Activated T-cell treated with anti-CD3 and anti-CD28 coated beads for 48 hours (primary cell): ENCODE results near the gene ITPR3.

ENCODE experiments used
- DNase-seq: peaks from one replicate; pipeline ENCODE4 v3.0.0-alpha.2; 2020; ENCODE audit warnings: low read depth

Gene ITPR3

DNA sequence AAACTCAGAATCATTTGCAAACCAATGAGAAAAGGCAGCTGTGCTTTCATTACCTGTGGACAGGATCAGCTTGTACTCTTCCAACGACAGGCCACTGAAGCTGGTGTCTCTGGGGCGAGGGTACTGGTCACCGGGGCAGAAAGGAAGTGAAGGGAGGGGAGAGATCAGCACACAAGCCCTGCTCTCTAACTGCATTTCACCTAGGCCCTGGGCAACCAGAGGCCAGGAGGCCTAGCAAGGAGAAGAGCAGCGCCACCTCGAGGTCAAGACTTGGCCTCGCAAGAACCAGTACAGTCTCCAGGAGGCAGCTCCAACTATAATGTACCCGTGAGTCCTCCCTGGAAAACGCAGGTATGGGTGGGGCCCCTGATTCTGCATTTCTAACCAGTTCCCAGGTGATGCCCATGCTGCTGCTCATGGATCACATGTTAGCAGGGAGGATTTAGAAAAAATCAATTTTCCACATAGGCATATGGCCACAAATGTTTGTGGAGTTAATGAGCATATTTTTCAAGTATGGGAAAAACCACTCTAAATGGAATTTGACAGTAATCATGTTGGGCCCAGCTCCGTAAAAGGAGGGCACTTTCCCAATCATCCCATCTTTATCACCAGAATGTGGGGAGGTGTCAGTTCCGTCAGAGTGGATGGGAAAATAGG is 79.4 kb downstream of the ITPR3 start:
- peak; percentile 70 for DNase-seq

DNA sequence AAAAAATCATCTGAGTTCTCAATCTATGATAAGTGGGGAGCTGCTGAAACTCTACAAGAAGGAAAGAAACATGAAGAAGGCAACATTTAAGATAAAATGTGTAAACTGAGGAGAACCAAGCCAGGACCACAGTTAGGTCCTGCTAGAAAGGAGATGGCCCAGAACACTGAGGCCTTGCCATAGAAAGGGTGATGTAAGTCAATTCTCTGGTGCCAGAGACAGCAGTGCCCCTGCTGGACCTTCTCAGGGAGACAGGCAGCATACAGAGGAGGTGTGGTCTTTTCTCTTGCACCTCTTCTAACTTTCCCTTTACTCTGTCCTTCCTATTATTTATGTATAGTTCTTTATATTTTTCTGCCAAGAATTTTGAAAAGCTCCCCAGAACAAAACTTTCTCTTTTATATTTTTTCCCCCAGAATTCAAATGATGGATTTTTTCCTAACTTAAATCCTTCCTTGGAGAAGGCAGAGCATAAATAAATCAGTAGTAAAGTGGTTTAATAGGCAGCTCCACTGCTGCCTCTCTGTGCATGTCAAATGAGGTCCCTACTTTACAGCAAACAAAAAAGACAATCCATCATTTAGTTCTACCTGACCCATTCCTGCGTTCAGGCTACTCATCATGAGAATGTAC is 81.3 kb downstream of the ITPR3 start:
- DNase-seq: no peak

GRCh38 chr6:33704215-33705066 is 83.3 kb downstream of the ITPR3 start:
- no peak for DNase-seq

GRCh38 chr6:33705268-33705885 is 84.3 kb downstream of the ITPR3 start:
- DNase-seq: no peak

DNA sequence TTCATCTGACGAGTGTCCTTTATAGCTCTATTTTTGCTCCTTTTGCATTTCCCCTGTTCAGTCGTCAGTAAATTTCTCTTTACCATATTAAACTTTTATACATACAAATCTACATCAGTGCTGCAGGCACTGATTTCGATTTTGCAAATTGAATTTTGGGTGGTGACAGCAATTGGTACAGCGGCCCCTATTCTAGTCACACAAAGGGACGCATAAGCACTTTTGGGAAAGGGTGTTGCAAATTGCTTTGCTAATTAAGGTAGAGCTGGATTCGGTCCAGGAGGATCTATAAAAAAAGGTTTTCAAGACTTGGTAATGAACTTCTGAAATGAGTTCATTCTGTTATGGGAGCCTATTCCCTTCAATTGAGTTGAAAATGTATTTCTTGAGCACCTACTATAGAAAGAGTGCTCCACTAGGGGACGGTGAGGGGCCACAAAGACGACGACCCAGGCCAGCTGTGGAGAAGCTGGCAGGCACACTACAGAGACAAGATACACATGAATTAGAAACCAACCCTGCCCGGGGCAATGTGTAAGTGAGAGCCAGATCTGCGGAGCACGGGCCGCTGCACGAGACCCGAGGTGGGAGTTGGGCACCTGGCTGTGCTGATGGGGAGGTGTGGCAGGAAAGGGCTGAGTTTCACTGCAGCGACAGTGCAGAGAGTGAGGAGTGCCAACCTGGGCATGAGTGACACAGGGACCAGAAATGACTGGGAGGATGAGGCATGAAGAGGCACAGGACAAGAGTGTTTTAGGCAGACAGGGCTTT is 85.0 kb downstream of the ITPR3 start:
- no peak for DNase-seq

DNA sequence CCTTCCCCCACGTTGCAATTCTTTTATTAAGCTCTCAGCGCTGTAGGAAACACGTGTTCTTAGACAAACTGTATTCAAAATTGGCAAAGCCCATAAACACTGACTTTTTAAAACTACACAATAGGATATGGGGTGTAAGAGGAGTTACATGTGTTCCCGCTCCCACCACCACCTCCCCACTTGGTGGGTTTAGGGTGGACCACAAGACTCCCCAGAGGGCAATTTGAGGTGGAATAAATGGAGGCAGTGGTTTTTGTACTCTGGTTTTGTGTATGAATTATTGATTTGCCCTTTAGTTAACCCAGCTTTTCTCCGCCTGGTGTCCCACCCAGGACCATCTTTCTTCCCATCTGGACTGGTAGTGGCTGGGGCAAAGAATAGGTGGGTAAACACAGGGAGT is 86.6 kb downstream of the ITPR3 start:
- no peak for DNase-seq

DNA sequence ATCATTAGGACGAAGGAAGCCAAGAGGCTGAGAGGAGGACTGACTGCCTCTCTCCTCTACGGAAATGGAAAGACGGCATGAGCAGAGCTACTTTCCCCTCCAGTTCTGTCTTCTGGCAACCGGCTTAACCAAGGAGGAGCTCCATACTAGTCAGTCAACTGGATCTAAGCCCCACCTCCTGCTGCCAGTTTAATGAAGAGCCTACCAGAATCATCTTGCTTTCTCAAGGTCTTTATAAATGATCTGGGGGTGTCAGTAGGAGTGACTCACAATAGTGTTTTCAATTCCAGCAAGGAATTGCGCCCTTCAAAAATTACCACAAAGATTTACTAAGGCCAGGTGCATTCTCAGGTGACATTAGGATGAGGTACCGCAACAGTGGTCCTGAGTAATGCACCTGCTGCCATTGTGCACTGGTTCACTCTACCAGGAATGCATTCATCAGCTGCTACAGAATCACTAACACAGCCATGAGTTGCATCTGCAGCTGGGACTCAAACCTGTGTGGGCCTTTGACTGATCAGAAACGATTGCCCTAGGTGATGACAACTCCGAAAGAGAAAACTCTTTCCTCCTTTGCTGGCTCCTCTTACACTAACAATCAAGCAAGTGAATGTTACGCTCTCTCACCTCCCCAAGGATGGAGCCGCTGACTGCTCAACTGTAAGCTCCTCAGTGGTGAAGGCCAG is 87.5 kb downstream of the ITPR3 start:
- no peak for DNase-seq

GRCh38 chr6:33709605-33710295 is 88.6 kb downstream of the ITPR3 start:
- DNase-seq: no peak

- DNase-seq: no peak
These were observed 89.4 kb downstream of the ITPR3 start for GRCh38 chr6:33710296-33711121.

- peak; percentile 96 for DNase-seq
These were observed 90.3 kb downstream of the ITPR3 start, which contains the start of gene UQCC2 for GRCh38 chr6:33711140-33712129. UQCC2 (minus strand) TSS chr6:33711700; CDS start chr6:33711686, 14 bp downstream.

GRCh38 chr6:33712914-33713313 is 91.8 kb downstream of the ITPR3 start:
- no peak for DNase-seq

DNA sequence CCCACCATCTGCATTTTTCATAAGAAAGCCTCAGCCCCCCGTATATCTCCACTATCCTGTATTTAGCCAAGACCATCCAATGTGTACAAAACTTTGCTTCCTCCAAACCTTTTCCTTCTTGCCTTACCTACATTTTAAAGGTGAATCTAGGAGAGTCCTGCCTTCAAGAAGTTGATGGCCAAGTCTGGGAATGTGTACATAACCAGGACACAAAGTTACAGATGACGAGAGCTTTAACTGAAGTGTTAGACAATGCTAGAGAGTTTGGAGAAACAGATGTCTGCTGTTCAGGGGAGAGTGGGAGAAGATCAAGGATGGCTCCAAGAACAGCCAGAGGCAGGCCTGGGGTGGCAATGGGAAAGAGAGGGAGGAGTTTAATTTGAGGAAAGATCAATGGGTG is 92.7 kb downstream of the ITPR3 start:
- DNase-seq: no peak

DNA sequence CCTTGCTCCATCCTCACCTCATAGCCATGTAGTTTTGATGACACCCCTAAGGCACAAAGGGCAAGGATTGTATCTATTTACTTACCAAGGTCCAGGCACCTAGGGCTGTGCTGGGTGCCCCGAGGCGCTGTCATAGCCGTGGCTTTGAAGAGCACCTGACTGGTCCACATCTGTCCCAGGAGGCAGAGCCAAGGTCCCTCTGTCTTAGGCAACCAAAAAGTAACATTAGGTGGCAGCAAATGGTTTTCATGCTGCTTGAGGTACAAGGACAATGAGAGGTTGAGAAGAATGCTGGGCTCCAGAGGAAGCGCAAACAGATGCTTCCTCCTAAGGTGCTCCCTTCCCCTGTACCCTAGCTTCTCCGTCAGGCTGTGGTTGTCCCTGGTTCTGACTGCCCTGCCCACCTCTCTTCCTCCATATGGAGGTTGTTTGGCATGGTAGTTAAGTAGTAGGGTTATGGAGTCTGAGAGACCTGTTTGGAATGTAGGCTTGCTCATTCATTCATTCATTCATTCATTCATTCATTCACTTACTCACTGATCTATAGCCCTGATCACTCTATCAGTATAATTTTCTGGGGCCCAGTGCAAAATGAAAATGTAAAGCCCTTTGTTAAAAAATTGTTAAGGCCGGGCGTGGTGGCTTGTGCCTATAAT is 93.4 kb downstream of the ITPR3 start:
- no peak for DNase-seq

DNA sequence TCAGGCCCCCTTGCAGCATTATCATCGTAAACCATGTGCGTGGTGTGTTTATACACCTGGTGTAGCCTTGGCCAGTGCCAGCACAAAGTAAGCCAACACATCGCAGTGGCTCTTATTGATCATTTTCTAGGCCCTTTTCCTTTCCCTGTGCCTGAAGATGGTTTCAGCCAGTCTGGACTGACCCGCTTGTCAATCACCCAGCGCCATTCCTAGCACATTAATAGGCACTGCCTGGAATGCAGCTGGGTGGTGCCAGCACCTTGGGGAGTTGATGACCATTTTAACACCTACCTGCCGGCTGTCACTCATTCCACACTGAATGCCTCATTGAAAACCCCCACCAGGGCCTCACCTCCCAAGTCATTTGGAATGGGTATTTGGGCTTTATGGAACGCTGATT is 95.3 kb downstream of the ITPR3 start:
- no peak for DNase-seq

GRCh38 chr6:33716890-33717632 is 95.9 kb downstream of the ITPR3 start:
- no peak for DNase-seq

- DNase-seq: no peak
These were observed 96.9 kb downstream of the ITPR3 start for GRCh38 chr6:33717934-33718455.

- no peak for DNase-seq
These were observed 97.6 kb downstream of the ITPR3 start for GRCh38 chr6:33718713-33719112.
